Measurements from ENCODE around the gene DRD2. TPM values are rescaled to one million over a fixed set of nuclear protein-coding genes. Genes with fewer than 3 reads are reported as not detected.

The DRD2 gene
- total and polyA plus RNA-seq, 2 donors (not counting 3 experiments of a cell fraction or from before 2014, with no cell fraction given): not detected

DNA sequence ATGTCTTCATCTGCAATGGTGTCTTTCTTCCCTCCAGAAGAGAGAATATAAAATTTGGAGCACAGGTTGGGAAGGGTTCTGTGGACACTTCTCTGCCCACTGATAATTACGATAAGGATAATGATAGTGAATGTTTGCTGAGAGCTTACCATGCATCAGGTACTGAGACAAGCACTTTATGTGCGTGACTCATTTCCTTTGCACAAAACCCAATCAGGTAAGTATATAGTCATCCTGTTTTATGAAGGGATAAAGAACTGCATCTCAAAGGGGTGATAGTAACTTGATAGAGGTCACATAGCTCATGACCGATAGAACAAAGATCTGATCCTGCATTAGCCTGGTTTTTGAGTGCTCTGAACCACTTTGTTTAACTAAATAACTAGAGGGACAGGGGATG lies 9.4 kb downstream of the DRD2 start:
- Histone ChIP-seq H3K27ac (ENCODE audit: insufficient read depth, low read depth, low read length) (no peak overlapping the region), H3K4me2 (ENCODE audit: insufficient read depth, low read length) (no peak overlapping the region), H2AFZ (ENCODE audit: low read depth, low read length) (no peak overlapping the region), H3K79me2 (ENCODE audit: control insufficient read depth, insufficient read depth, low read length) (no peaks in the 10 kb centered on the region), H3K4me3 (replicated peaks in 1 of 3; ENCODE audit: insufficient read depth in 1 of 3, low read depth in 1 of 3, low read length in 3 of 3) (no peak overlapping the region), H3K9ac (replicated peaks; ENCODE audit: extremely low read depth, insufficient read depth, low read length) (no peak overlapping the region), H3K36me3 (ENCODE audit: control insufficient read depth in 2 of 2, extremely low read depth in 1 of 2, insufficient read depth in 2 of 2, low read length in 2 of 2) (no peaks in the 10 kb centered on the region), H3K27me3 (ENCODE audit: control insufficient read depth in 2 of 2, insufficient read depth in 2 of 2, low read length in 2 of 2) (no peaks in the 10 kb centered on the region), H3K4me1 (ENCODE audit: control insufficient read depth, extremely low read depth, insufficient read depth, low read length) (no peaks in the 10 kb centered on the region), H4K20me1 (replicated peaks; ENCODE audit: control insufficient read depth, extremely low read depth, insufficient read depth, low read length) (no peaks in the 10 kb centered on the region), H3K9me1 (replicated peaks; ENCODE audit: control insufficient read depth, extremely low read depth, insufficient read depth, low read length) (no peaks in the 10 kb centered on the region), H3K9me3 (replicated peaks; ENCODE audit: control insufficient read depth, insufficient read depth, low read length) (no peaks in the 10 kb centered on the region)
- DNase-seq (ENCODE audit: low read depth, low spot score): no peak
- no TSS peak for BruUV-seq (replicated peaks)
- dilution Hi-C loops (cut with MboI; ENCODE audit: extremely low pct_ligation_motif_present, low sequenced_read_pairs): no loop called here
- POLR2A ChIA-PET: no interaction called here
- CTCF ChIA-PET: no interaction called here
- intact Hi-C loops (cut with micrococcal nuclease): no loop called here
- FAIRE-seq: no peak
- TF ChIP-seq FOS (IDR thresholded peaks at IDR 0.05; ENCODE audit: borderline replicate concordance, insufficient read depth, low read length): no peak

DNA sequence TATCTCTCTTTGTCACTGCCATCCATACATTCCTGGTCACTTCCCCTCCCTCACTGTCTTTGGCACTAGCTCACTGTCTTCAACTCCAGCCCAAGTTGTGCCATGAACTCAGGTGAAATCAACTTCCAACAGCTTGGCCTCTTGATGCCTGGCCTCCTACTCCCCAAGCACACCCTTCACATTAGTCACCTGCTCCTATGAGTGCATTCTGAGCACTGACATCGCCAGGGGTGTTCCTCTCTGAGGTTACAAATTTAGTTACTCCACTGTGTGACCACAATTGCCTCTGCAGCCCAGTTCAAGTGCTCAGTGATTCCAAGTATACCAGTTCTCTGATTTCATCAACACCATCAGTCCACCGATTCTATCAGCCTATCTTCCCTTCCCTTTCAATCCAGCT lies 10.8 kb downstream of the DRD2 start:
- H3K9me3 ChIP-seq (replicated peaks; ENCODE audit: control insufficient read depth, insufficient read depth, low read length): no peaks in the 10 kb centered on the region
- dilution Hi-C loops (cut with MboI; ENCODE audit: extremely low pct_ligation_motif_present, low sequenced_read_pairs) (no loop called here), intact Hi-C loops (cut with micrococcal nuclease) (no loop called here)
- H3K36me3 ChIP-seq (ENCODE audit: control insufficient read depth in 2 of 2, extremely low read depth in 1 of 2, insufficient read depth in 2 of 2, low read length in 2 of 2): no peaks in the 10 kb centered on the region
- TF ChIP-seq POLR2AphosphoS5 (IDR thresholded peaks at IDR 0.05; ENCODE audit: insufficient read depth, low read depth, low read length): no peak
- no peak for TF ChIP-seq FOS (IDR thresholded peaks at IDR 0.05; ENCODE audit: borderline replicate concordance, insufficient read depth, low read length)
- no peak for TF ChIP-seq MAX (IDR thresholded peaks at IDR 0.05; ENCODE audit: insufficient read depth, insufficient read length)
- TF ChIP-seq EZH2 (IDR thresholded peaks at IDR 0.05; ENCODE audit: borderline replicate concordance, low read depth, low read length, severe bottlenecking): no peak
- TF ChIP-seq MYC (IDR thresholded peaks at IDR 0.05; ENCODE audit: low read depth, low read length): no peak
- TF ChIP-seq POLR2A (IDR thresholded peaks at IDR 0.05; ENCODE audit: low read depth, low read length): no peak
- no peak for TF ChIP-seq JUN (IDR thresholded peaks at IDR 0.05; ENCODE audit: borderline replicate concordance, insufficient read depth, insufficient read length, low read depth)
- no peak for TF ChIP-seq GATA2 (IDR thresholded peaks at IDR 0.05; ENCODE audit: insufficient read depth, insufficient read length, low read depth, low read length)
- TF ChIP-seq, protein P1, sequence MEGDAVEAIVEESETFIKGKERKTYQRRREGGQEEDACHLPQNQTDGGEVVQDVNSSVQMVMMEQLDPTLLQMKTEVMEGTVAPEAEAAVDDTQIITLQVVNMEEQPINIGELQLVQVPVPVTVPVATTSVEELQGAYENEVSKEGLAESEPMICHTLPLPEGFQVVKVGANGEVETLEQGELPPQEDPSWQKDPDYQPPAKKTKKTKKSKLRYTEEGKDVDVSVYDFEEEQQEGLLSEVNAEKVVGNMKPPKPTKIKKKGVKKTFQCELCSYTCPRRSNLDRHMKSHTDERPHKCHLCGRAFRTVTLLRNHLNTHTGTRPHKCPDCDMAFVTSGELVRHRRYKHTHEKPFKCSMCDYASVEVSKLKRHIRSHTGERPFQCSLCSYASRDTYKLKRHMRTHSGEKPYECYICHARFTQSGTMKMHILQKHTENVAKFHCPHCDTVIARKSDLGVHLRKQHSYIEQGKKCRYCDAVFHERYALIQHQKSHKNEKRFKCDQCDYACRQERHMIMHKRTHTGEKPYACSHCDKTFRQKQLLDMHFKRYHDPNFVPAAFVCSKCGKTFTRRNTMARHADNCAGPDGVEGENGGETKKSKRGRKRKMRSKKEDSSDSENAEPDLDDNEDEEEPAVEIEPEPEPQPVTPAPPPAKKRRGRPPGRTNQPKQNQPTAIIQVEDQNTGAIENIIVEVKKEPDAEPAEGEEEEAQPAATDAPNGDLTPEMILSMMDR (IDR thresholded peaks at IDR 0.05; ENCODE audit: extremely low read depth in 1 of 2, insufficient read depth in 1 of 2, low read depth in 1 of 2, low read length in 2 of 2): no peak
- POLR2A ChIA-PET: no interaction called here
- no peak overlapping the region for H2AFZ ChIP-seq (ENCODE audit: low read depth, low read length)
- CTCF ChIA-PET: no interaction called here
- FAIRE-seq (no peak), DNase-seq (ENCODE audit: low read depth, low spot score) (no peak)
- H3K9ac ChIP-seq (replicated peaks; ENCODE audit: extremely low read depth, insufficient read depth, low read length): no peak overlapping the region
- no peaks in the 10 kb centered on the region for H4K20me1 ChIP-seq (replicated peaks; ENCODE audit: control insufficient read depth, extremely low read depth, insufficient read depth, low read length)
- H3K4me1 ChIP-seq (ENCODE audit: control insufficient read depth, extremely low read depth, insufficient read depth, low read length): no peaks in the 10 kb centered on the region
- H3K4me2 ChIP-seq (ENCODE audit: insufficient read depth, low read length): no peak overlapping the region
- no TSS peak for BruUV-seq (replicated peaks)
- no peak overlapping the region for H3K4me3 ChIP-seq (replicated peaks in 1 of 3; ENCODE audit: insufficient read depth in 1 of 3, low read depth in 1 of 3, low read length in 3 of 3)
- H3K27ac ChIP-seq (ENCODE audit: insufficient read depth, low read depth, low read length): no peak overlapping the region
- H3K9me1 ChIP-seq (replicated peaks; ENCODE audit: control insufficient read depth, extremely low read depth, insufficient read depth, low read length): no peaks in the 10 kb centered on the region
- no peaks in the 10 kb centered on the region for H3K79me2 ChIP-seq (ENCODE audit: control insufficient read depth, insufficient read depth, low read length)
- no peaks in the 10 kb centered on the region for H3K27me3 ChIP-seq (ENCODE audit: control insufficient read depth in 2 of 2, insufficient read depth in 2 of 2, low read length in 2 of 2)

All from endothelial cell of umbilical vein (primary cell).